GM19238 (cell line): ENCODE data around the gene TMEM131.

Source experiments
- DNase-seq: peaks from one replicate; pipeline ENCODE4 v3.0.0; 2011; ENCODE audit warnings: low spot score; ENCODE audit not compliant: insufficient read length

The TMEM131 gene

GRCh38 chr2:97808816-97809215 is 186.9 kb downstream of the TMEM131 start:
- no peak for DNase-seq

GRCh38 chr2:97806738-97807618 is 188.8 kb downstream of the TMEM131 start:
- peak; percentile 55 for DNase-seq

- no peak for DNase-seq
Observed at GRCh38 chr2:97805776-97806175, 190.0 kb downstream of the TMEM131 start.

- no peak for DNase-seq
Observed at GRCh38 chr2:97801028-97801427, 194.7 kb downstream of the TMEM131 start.

GRCh38 chr2:97798416-97798815 is 197.3 kb downstream of the TMEM131 start:
- no peak for DNase-seq

- no peak for DNase-seq
Observed at GRCh38 chr2:97797355-97797754, 198.4 kb downstream of the TMEM131 start.

GRCh38 chr2:97796465-97797126 is 199.2 kb downstream of the TMEM131 start:
- DNase-seq: no peak

- DNase-seq: no peak
Observed at GRCh38 chr2:97792416-97792815, 203.3 kb downstream of the TMEM131 start.

GRCh38 chr2:97788986-97789644 is 206.6 kb downstream of the TMEM131 start:
- no peak for DNase-seq

- no peak for DNase-seq
Observed at GRCh38 chr2:97785818-97786217, 209.9 kb downstream of the TMEM131 start.

GRCh38 chr2:97784953-97785352 is 210.8 kb downstream of the TMEM131 start:
- DNase-seq: no peak

- no peak for DNase-seq
Observed at GRCh38 chr2:97781981-97782380, 213.8 kb downstream of the TMEM131 start.

- no peak for DNase-seq
Observed at GRCh38 chr2:97779141-97779540, 216.6 kb downstream of the TMEM131 start.

- no peak for DNase-seq
Observed at GRCh38 chr2:97775074-97775473, 220.7 kb downstream of the TMEM131 start.

- no peak for DNase-seq
Observed at GRCh38 chr2:97774425-97774824, 221.3 kb downstream of the TMEM131 start.

- DNase-seq: no peak
Observed at GRCh38 chr2:97770445-97770844, 225.3 kb downstream of the TMEM131 start.

- DNase-seq: no peak
Observed at GRCh38 chr2:97769711-97770110, 226.0 kb downstream of the TMEM131 start.

GRCh38 chr2:97769308-97769707 is 226.4 kb downstream of the TMEM131 start:
- DNase-seq: no peak

- no peak for DNase-seq
Observed at GRCh38 chr2:97766567-97766966, 229.2 kb downstream of the TMEM131 start.

- DNase-seq: no peak
Observed at GRCh38 chr2:97765933-97766332, 229.8 kb downstream of the TMEM131 start.

- DNase-seq: no peak
Observed at GRCh38 chr2:97764559-97765263, 231.0 kb downstream of the TMEM131 start.
